Thoracic aorta (tissue), 2 donors: ENCODE results near the gene CACNA1H. TPM values are rescaled to one million over a fixed set of nuclear protein-coding genes. Genes with fewer than 3 reads are reported as not detected.

Source experiments
- ATAC-seq: fragments of 150-250 bp; one replicate; pipeline ENCODE4 v1.8.0; 2017; ENCODE audit warnings: low read depth; ENCODE audit not compliant: insufficient number of reproducible peaks, low FRiP score
- DNase-seq: peaks from one replicate; pipeline ENCODE4 v3.0.0-alpha.2; 2020; ENCODE audit warnings: low spot score
- H3K27ac ChIP-seq, 2 donors: fragments of 200-600 bp; sonication (generic); 1 replicate in 1 of 2; 2 replicates in 1 of 2; pipeline ENCODE4 v1.5.1; 2016; ENCODE audit warnings: mild to moderate bottlenecking in 2 of 2, moderate library complexity in 2 of 2
- H3K27me3 ChIP-seq: fragments of 200-600 bp; sonication (generic); replicated peaks from 2 replicates; pipeline ENCODE4 v1.6.0; 2016; ENCODE audit warnings: mild to moderate bottlenecking; ENCODE audit not compliant: insufficient read depth
- H3K36me3 ChIP-seq: fragments of 200-600 bp; sonication (generic); one replicate; pipeline ENCODE4 v1.5.1; 2016
- H3K4me1 ChIP-seq, 2 donors: fragments of 200-600 bp; sonication (generic); 1 replicate in 1 of 2; 2 replicates in 1 of 2; pipeline versions ENCODE4 v1.5.1 to v1.6.0; 2016; ENCODE audit warnings: low read depth in 2 of 2, mild to moderate bottlenecking in 1 of 2; ENCODE audit not compliant: control insufficient read depth in 1 of 2
- H3K4me3 ChIP-seq: fragments of 200-600 bp; sonication (generic); 2 replicates; pipeline ENCODE4 v1.5.1; 2016; ENCODE audit warnings: mild to moderate bottlenecking
- H3K9me3 ChIP-seq: fragments of 200-600 bp; sonication (generic); 2 replicates; pipeline ENCODE4 v1.5.1; 2016
- total RNA-seq, 2 donors: library from RNA; depleted of rRNA; stranded (reverse); fragments of >200 nt; gene quantifications; one replicate each; pipeline versions ENCODE4 v1.1.0 to v1.2.3, GENCODE V29; 2016
- TF ChIP-seq, protein P1 (sequence below): fragments of 200-600 bp; sonication (generic); IDR thresholded peaks from one replicate; pipeline ENCODE4 v1.5.1; 2019; ENCODE audit warnings: antibody characterized with exemption

Gene CACNA1H
- total RNA-seq, 2 donors from 2014 or later: 14.7 to 33.0 TPM

DNA sequence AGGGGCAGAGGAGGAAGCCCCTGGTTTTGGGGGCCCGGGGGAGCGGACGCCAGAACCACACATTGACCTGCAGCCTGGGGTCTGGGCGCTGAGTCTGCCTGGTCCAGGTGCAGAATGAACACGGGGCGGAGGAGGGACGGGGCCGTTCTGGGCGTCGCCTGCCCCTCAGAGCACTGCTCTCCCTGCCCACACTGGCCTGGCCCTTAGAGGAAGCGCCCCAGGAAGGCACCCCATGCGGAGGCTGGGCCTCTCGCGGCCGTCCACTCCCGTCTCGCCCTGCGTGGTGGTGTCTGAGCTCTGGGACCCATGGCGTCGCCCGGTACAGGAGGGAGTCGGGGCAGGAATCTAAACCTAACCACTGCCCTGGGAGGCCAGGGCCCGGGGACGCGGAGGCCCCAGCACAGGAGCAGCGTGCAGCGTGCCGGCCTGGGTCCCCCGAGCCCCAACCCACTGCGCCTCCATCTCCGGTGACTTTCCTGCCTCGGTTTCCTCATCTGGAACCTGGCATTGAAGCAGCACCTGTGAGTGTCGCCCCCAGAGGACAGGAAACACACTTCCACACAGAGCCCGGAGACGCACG, 107.3 kb downstream of the CACNA1H start:
- Histone ChIP-seq H3K9me3 (no peaks in the 10 kb centered on the region), H3K27me3 (no peaks in the 10 kb centered on the region)
- TF ChIP-seq, protein P1, sequence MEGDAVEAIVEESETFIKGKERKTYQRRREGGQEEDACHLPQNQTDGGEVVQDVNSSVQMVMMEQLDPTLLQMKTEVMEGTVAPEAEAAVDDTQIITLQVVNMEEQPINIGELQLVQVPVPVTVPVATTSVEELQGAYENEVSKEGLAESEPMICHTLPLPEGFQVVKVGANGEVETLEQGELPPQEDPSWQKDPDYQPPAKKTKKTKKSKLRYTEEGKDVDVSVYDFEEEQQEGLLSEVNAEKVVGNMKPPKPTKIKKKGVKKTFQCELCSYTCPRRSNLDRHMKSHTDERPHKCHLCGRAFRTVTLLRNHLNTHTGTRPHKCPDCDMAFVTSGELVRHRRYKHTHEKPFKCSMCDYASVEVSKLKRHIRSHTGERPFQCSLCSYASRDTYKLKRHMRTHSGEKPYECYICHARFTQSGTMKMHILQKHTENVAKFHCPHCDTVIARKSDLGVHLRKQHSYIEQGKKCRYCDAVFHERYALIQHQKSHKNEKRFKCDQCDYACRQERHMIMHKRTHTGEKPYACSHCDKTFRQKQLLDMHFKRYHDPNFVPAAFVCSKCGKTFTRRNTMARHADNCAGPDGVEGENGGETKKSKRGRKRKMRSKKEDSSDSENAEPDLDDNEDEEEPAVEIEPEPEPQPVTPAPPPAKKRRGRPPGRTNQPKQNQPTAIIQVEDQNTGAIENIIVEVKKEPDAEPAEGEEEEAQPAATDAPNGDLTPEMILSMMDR: no peak

DNA sequence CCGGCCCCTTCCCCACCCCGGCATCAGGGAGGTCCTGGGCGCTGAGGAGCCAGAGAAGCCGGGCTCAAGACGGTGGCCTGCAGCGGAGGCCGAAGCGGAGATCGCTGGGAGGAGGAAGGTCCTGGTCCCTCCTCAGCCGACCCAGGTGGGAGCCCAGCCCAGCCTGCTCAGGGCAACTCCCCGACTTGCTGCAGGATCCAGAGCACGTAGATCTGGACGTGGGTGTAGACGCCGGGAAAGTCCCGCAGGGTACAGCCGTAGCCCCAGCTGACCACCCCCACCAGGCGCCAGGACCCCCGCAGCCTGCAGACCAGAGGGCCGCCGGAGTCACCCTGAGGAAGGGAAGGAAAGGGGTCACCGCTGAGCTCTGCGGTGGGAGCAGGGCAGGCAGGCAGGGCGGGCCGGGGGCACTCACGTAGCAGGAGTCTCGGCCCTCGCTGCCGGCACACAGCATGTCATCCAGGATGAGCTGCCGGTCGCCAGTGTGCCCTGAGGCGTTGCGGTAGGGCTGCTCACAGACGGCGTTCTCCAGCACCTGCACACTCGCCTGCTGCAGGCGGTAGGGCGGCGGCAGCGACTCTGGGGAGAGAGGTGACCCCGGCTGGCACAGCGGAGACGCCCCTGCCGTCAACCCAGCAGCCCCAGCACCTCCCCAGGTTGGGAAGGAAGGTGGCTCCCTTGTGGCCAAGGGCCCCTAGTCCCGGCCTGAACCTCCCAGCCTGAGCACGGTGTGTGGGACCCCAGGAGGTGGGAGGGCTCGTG, 108.4 kb downstream of the CACNA1H start:
- ATAC-seq (no peak), DNase-seq (no peak)
- Histone ChIP-seq H3K27ac (no peak overlapping the region), H3K36me3 (no peaks in the 10 kb centered on the region), H3K9me3 (no peaks in the 10 kb centered on the region), H3K27me3 (no peaks in the 10 kb centered on the region), H3K4me1 (no peaks in the 10 kb centered on the region), H3K4me3 (no peak overlapping the region)
- TF ChIP-seq, protein P1: no peak

More for the DNA sequence above, 107.3 kb downstream of the CACNA1H start:
- Histone ChIP-seq H3K27ac (no peak overlapping the region), H3K4me3 (no peak overlapping the region), H3K36me3 (no peaks in the 10 kb centered on the region), H3K4me1 (no peaks in the 10 kb centered on the region)
- ATAC-seq (no peak), DNase-seq (no peak)

DNA sequence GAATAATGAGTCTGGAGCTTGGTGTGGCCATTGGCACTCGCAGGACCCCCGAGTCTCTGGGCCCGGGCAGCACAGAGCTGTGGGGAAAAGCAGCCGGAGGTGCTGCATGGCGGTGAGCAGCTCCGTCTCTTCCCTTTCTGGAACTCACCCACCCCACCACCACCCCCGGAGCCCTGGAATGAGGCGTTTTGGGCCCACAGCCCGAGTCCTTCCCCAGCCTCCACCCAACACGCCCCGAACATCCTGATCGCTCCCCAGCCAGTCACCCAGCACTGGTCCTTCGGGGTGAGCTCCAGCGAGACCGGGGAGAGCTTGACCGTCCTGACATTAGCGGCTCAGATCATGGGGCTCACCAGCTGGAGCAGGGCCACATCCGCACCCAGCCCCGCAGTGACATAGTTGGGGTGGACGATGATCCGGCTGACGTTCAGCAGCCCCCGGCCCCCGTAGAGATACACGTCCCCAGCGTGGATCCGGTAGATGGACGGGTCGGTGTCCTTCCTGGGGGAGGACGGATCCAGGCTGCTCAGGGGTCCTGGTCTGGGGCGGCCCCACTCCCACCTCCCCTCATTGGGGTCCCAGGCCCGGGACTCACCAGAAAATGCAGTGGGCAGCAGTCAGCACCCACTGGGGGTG, 109.4 kb downstream of the CACNA1H start:
- Histone ChIP-seq H3K4me1 (no peaks in the 10 kb centered on the region), H3K27ac (no peak overlapping the region), H3K36me3 (no peaks in the 10 kb centered on the region), H3K4me3 (no peak overlapping the region), H3K9me3 (no peaks in the 10 kb centered on the region), H3K27me3 (no peaks in the 10 kb centered on the region)
- TF ChIP-seq, protein P1: no peak
- DNase-seq (no peak), ATAC-seq (no peak)

DNA sequence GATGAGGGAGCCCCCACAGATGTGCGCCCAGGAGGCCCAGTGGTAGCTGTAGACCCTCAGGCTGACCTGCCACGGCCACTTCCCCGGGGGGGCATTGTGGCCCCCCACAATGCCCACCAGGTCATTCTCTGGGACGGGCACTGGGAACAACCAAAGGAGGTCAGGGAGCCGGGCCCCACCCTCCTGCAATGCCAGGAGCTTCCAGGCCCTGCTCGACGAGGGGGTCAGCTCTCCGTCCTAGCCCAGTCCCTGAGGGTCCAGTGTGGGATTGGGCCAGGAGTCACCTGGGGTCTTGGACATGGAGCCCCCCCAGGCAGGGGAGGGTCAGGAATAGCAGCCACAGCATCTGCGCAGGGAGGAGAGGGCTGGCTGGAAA, 109.9 kb downstream of the CACNA1H start:
- TF ChIP-seq, protein P1: no peak
- H3K27me3 ChIP-seq: no peaks in the 10 kb centered on the region

DNA sequence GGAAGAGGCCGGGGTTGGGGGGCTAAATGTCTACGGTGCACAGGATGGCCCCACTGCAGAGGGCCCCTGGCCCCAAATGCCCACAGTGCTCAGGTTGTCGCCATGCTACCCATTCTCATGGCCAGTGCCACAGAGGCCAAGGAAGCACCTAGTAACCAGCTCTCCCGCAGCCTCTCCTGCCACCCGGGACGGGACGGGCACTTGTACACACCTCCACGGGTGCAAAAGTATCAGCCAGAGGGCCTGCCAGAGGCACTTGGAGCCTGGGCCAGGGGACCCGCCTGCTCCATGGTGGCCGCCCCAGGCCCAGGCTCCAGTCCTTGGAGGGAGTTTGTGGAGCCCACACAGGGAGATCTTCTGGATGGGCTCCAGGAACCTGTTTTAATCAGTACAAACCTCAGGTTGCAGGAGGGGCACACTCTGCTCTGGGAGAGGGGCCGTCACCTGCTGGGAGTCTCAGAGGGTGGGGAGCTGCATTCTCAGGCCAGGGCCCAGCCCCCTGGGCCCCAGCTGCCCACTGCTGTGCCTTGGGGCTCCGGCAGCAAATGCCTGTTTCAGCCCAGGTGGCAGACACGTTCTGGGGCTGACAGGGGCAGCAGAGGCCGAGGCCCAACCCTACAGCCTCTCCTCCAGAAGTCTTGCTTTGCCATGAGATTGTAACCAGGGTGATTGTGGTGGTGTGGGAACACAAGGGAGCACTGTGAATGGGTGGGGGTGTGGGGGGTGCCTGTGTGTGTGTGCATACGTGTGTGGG, 110.9 kb downstream of the CACNA1H start:
- DNase-seq (no peak), ATAC-seq (no peak)
- Histone ChIP-seq H3K4me3 (no peak overlapping the region), H3K4me1 (no peaks in the 10 kb centered on the region), H3K27ac (no peak overlapping the region), H3K36me3 (no peaks in the 10 kb centered on the region), H3K27me3 (no peaks in the 10 kb centered on the region), H3K9me3 (no peaks in the 10 kb centered on the region)
- TF ChIP-seq, protein P1: no peak

More for the DNA sequence above, 109.9 kb downstream of the CACNA1H start:
- no peak overlapping the region for H3K27ac ChIP-seq
- no peak overlapping the region for H3K4me3 ChIP-seq
- DNase-seq (no peak), ATAC-seq (no peak)
- no peaks in the 10 kb centered on the region for H3K4me1 ChIP-seq
- H3K36me3 ChIP-seq: no peaks in the 10 kb centered on the region
- H3K9me3 ChIP-seq: no peaks in the 10 kb centered on the region
